PC-3 (cell line): ENCODE measurements around the gene DLG2.

Source experiments
- EZH2 ChIP-seq: fragments of 300-600 bp; sonication (generic); IDR thresholded peaks from one replicate; pipeline ENCODE4 v1.6.1; 2017; ENCODE audit warnings: antibody characterized with exemption, mild to moderate bottlenecking, low read length; ENCODE audit not compliant: unreplicated experiment
- TF ChIP-seq, protein P1 (sequence below): fragments of 300-600 bp; sonication (generic); conservative IDR thresholded peaks from 2 replicates; pipeline ENCODE4 v1.5.1; 2017; ENCODE audit warnings: antibody characterized with exemption, low read depth, mild to moderate bottlenecking, low read length

DNA sequence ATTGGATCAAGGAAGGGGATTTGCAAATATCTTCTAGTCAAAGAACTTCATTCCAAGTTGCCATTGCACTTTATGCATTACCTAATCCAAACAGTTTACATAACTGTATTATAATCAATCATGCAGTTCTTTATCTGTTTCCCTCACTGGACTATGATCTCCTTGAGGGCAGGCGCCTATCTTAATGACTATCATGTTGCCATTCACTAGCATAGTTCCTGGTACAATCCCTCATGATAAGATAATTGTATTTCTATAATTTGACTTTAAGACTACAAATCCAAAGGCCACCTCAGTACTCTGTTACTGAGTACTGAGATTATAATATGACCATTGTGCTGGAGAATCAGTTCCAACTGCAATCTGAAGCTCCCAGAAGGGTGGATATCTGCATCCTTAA is 2062.3 kb downstream of the DLG2 start:
- TF ChIP-seq EZH2: no peak
- TF ChIP-seq, protein P1, sequence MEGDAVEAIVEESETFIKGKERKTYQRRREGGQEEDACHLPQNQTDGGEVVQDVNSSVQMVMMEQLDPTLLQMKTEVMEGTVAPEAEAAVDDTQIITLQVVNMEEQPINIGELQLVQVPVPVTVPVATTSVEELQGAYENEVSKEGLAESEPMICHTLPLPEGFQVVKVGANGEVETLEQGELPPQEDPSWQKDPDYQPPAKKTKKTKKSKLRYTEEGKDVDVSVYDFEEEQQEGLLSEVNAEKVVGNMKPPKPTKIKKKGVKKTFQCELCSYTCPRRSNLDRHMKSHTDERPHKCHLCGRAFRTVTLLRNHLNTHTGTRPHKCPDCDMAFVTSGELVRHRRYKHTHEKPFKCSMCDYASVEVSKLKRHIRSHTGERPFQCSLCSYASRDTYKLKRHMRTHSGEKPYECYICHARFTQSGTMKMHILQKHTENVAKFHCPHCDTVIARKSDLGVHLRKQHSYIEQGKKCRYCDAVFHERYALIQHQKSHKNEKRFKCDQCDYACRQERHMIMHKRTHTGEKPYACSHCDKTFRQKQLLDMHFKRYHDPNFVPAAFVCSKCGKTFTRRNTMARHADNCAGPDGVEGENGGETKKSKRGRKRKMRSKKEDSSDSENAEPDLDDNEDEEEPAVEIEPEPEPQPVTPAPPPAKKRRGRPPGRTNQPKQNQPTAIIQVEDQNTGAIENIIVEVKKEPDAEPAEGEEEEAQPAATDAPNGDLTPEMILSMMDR: no peak
